OCI-LY1 (cell line): ENCODE results near the gene C1QTNF5.

Experiments
- H2AFZ ChIP-seq: fragments of 200-600 bp; sonication (generic), shearing (Covaris generic); 2 replicates; pipeline ENCODE4 v1.6.0; 2014; ENCODE audit warnings: antibody characterized with exemption, mild to moderate bottlenecking, low read length
- H3F3A ChIP-seq: fragments of 200-600 bp; sonication (generic), shearing (Covaris generic); 2 replicates; pipeline ENCODE4 v1.6.0; 2014; ENCODE audit warnings: mild to moderate bottlenecking, antibody characterized with exemption, low read length, moderate library complexity; ENCODE audit not compliant: insufficient read depth
- H3K27ac ChIP-seq: fragments of 200-600 bp; sonication (generic); 2 replicates; pipeline ENCODE4 v1.5.1; 2014; ENCODE audit warnings: low read length, mixed run types, mild to moderate bottlenecking, low read depth; ENCODE audit not compliant: poor library complexity, severe bottlenecking
- H3K27me3 ChIP-seq: fragments of 200-600 bp; sonication (generic); 2 replicates; pipeline ENCODE4 v1.6.0; 2014; ENCODE audit warnings: antibody characterized with exemption, mild to moderate bottlenecking, low read length, moderate library complexity; ENCODE audit not compliant: insufficient read depth
- H3K36me3 ChIP-seq: fragments of 200-600 bp; sonication (generic); 2 replicates; pipeline ENCODE4 v1.6.1; 2014; ENCODE audit warnings: mild to moderate bottlenecking, antibody characterized with exemption, low read length, moderate library complexity, mixed read lengths; ENCODE audit not compliant: insufficient read depth
- H3K4me1 ChIP-seq: fragments of 200-600 bp; sonication (generic); 2 replicates; pipeline ENCODE4 v1.5.1; 2014; ENCODE audit warnings: mild to moderate bottlenecking, low read length, moderate library complexity; ENCODE audit not compliant: insufficient read depth, severe bottlenecking
- H3K4me2 ChIP-seq: fragments of 200-600 bp; sonication (generic), shearing (Covaris generic); 2 replicates; pipeline ENCODE4 v1.6.1; 2014; ENCODE audit warnings: low read length
- H3K4me3 ChIP-seq: fragments of 200-600 bp; sonication (generic); 2 replicates; pipeline ENCODE4 v1.5.1; 2014; ENCODE audit warnings: low read length, low read depth, mild to moderate bottlenecking, mixed read lengths; ENCODE audit not compliant: poor library complexity, severe bottlenecking
- H3K79me2 ChIP-seq: fragments of 200-600 bp; shearing (Covaris generic); 2 replicates; pipeline ENCODE4 v1.6.1; 2016; ENCODE audit warnings: mixed run types, low read length, mixed read lengths; ENCODE audit not compliant: insufficient read depth
- H3K9ac ChIP-seq: fragments of 200-600 bp; sonication (generic), shearing (Covaris generic); 2 replicates; pipeline ENCODE4 v1.6.1; 2014; ENCODE audit warnings: mild to moderate bottlenecking, low read length, mixed read lengths
- H3K9me2 ChIP-seq: fragments of 200-600 bp; sonication (generic), shearing (Covaris generic); 2 replicates; pipeline ENCODE4 v1.6.1; 2014; ENCODE audit warnings: low read depth, mild to moderate bottlenecking, low read length, mixed read lengths
- H3K9me3 ChIP-seq: fragments of 200-600 bp; shearing (Covaris generic); 2 replicates; pipeline ENCODE4 v1.6.1; 2014; ENCODE audit warnings: low read length, mixed read lengths
- H4K20me1 ChIP-seq: fragments of 200-600 bp; sonication (generic), shearing (Covaris generic); 2 replicates; pipeline ENCODE4 v1.6.0; 2016; ENCODE audit warnings: mild to moderate bottlenecking, low read length; ENCODE audit not compliant: insufficient read depth
- EZH2 ChIP-seq: fragments of 200-600 bp; sonication (generic), shearing (Covaris generic); IDR thresholded peaks from 2 replicates; pipeline ENCODE4 v1.8.0; 2017; ENCODE audit warnings: borderline replicate concordance, mixed run types, mild to moderate bottlenecking, antibody characterized with exemption, low read length, moderate library complexity, mixed read lengths
- TF ChIP-seq, protein P1 (sequence below): fragments of 200-600 bp; sonication (generic), shearing (Covaris generic); IDR thresholded peaks from 2 replicates; pipeline ENCODE4 v1.5.1; 2017; ENCODE audit warnings: mild to moderate bottlenecking, antibody characterized with exemption, low read length, moderate library complexity, mixed read lengths

The C1QTNF5 gene

DNA sequence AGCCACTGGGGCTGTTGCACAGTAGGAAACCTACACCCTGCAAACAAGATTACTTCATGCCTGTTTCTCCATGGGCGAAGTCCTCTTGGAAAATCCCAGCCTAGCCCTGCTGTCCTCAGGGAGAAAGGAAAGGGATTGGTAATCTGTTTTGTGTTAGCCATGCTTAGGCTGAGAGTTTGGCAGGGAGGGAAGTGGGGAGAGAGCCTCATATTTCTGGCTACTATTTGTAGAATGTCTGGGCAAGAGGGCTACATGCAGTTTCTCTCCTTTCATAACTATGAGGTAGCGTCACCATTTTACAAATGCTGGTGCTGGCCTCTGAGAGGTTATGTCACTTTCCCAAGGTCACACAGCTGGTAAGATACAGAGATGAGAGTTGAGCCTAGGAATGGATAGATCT, 6.6 kb upstream of the C1QTNF5 start:
- Histone ChIP-seq H3K9me2 (no peaks in the 10 kb centered on the region), H3K4me1 (no peaks in the 10 kb centered on the region), H3K9me3 (no peaks in the 10 kb centered on the region), H3K9ac (no peak overlapping the region), H4K20me1 (no peaks in the 10 kb centered on the region), H2AFZ (no peak overlapping the region), H3K27me3 (no peaks in the 10 kb centered on the region), H3K36me3 (no peaks in the 10 kb centered on the region), H3K4me2 (no peak overlapping the region), H3K79me2 (no peaks in the 10 kb centered on the region), H3K27ac (no peak overlapping the region), H3F3A (no peaks in the 10 kb centered on the region), H3K4me3 (no peak overlapping the region)
- no peak for TF ChIP-seq EZH2
- TF ChIP-seq, protein P1, sequence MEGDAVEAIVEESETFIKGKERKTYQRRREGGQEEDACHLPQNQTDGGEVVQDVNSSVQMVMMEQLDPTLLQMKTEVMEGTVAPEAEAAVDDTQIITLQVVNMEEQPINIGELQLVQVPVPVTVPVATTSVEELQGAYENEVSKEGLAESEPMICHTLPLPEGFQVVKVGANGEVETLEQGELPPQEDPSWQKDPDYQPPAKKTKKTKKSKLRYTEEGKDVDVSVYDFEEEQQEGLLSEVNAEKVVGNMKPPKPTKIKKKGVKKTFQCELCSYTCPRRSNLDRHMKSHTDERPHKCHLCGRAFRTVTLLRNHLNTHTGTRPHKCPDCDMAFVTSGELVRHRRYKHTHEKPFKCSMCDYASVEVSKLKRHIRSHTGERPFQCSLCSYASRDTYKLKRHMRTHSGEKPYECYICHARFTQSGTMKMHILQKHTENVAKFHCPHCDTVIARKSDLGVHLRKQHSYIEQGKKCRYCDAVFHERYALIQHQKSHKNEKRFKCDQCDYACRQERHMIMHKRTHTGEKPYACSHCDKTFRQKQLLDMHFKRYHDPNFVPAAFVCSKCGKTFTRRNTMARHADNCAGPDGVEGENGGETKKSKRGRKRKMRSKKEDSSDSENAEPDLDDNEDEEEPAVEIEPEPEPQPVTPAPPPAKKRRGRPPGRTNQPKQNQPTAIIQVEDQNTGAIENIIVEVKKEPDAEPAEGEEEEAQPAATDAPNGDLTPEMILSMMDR, result no peak

DNA sequence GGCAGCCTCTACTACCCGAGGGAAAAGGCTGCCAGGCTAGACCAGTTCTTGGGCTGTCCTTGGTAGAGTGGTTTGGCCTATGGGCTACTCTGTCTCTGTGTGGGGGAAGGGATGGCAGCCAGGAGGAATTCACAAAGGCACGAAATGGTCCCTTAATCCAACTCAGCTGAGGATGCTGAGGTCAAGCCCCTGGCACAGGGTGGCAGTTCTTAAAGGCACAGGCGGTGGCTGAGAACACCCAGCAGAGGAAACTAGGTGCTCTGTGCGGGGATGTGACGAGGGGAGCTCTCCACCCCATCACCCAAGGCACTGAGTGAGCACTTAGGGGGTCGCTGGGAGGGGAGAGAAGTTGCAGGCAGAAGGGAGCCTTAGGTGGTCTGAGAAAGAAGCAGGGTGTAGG, 5.9 kb upstream of the C1QTNF5 start, which contains the start of gene MFRP:
MFRP (minus strand) TSS at position 101 of the 400 bp plus-strand sequence. CDS start 192 bp downstream, outside the sequence.
- TF ChIP-seq, protein P1, result no peak
- TF ChIP-seq EZH2, result no peak
- no peaks in the 10 kb centered on the region for H3K36me3 ChIP-seq
- no peaks in the 10 kb centered on the region for H3K79me2 ChIP-seq
- no peaks in the 10 kb centered on the region for H3K4me1 ChIP-seq
- no peak within 1 kb of the TSS for H3K27ac ChIP-seq
- H3K4me3 ChIP-seq, result no peak within 1 kb of the TSS
- no peaks in the 10 kb centered on the region for H3K9me3 ChIP-seq
- no peaks in the 10 kb centered on the region; the same call in 1 of the 2 replicates for H3K27me3 ChIP-seq
- H3F3A ChIP-seq, result no peaks in the 10 kb centered on the region
- H3K9ac ChIP-seq, result no peak within 1 kb of the TSS
- no peaks in the 10 kb centered on the region for H4K20me1 ChIP-seq
- H3K9me2 ChIP-seq, result no peaks in the 10 kb centered on the region
- no peak within 1 kb of the TSS for H3K4me2 ChIP-seq
- H2AFZ ChIP-seq, result no peak within 1 kb of the TSS

DNA sequence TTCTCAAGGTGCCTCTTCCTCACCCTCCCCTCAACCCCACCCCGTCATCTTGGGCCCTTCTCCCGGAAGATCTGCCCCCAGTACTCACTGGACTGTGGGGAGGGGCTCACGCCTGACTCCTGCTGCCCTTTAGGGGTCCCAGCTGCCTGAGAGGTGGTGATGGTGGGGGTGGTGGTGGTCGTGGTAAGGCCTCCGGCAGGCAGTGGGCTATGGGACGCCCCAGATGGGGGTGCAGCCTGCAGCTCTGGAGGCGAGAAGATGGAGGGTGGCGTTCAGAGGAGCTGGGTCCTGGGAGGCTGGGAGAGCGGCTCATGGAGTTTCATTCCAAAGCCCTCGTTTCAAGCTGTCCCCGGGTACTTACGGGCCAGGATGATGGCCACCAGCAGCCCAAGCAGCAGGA, 5.0 kb upstream of the C1QTNF5 start:
- H3K9ac ChIP-seq, result no peak overlapping the region
- TF ChIP-seq, protein P1, result no peak
- TF ChIP-seq EZH2, result no peak
- H3K4me1 ChIP-seq, result no peaks in the 10 kb centered on the region
- no peak overlapping the region for H3K4me2 ChIP-seq
- H3K9me2 ChIP-seq, result no peaks in the 10 kb centered on the region
- H4K20me1 ChIP-seq, result no peaks in the 10 kb centered on the region
- H3K4me3 ChIP-seq, result no peak overlapping the region
- H3K27ac ChIP-seq, result no peak overlapping the region
- no peaks in the 10 kb centered on the region for H3K9me3 ChIP-seq
- H3K79me2 ChIP-seq, result no peaks in the 10 kb centered on the region
- H3K36me3 ChIP-seq, result no peaks in the 10 kb centered on the region
- H3K27me3 ChIP-seq, result no peaks in the 10 kb centered on the region; the same call in 1 of the 2 replicates
- no peaks in the 10 kb centered on the region for H3F3A ChIP-seq
- H2AFZ ChIP-seq, result no peak overlapping the region
